Body of pancreas (tissue), 4 donors: Measurements from ENCODE around the gene LPIN3. TPM values are rescaled to one million over a fixed set of nuclear protein-coding genes. Genes with fewer than 3 reads are reported as not detected.

Experiments
- ATAC-seq: fragments of 150-250 bp; one replicate; pipeline ENCODE4 v1.9.1; 2016
- DNase-seq, 4 donors: peaks; one replicate each; pipeline ENCODE4 v3.0.0-alpha.2; 2019
- H3K27ac ChIP-seq, 4 donors: fragments of 200-600 bp; sonication (generic); 1 replicate in 3 of 4; 2 replicates in 1 of 4; pipeline versions ENCODE4 v1.5.1 to v1.6.1; 2016 to 2019; ENCODE audit warnings: mild to moderate bottlenecking in 1 of 4, mixed read lengths in 1 of 4, moderate library complexity in 1 of 4
- H3K27me3 ChIP-seq, 2 donors: fragments of 200-600 bp; sonication (generic); one replicate each; pipeline ENCODE4 v1.6.0; 2016; ENCODE audit warnings: mild to moderate bottlenecking in 1 of 2
- H3K36me3 ChIP-seq, 2 donors: fragments of 200-600 bp; sonication (generic); replicated peaks in 1 of 2; 2 replicates each; pipeline ENCODE4 v1.5.1; 2016; ENCODE audit warnings: low read depth in 2 of 2; ENCODE audit not compliant: insufficient read depth in 1 of 2
- H3K4me1 ChIP-seq: fragments of 200-600 bp; sonication (generic); one replicate; pipeline ENCODE4 v1.6.0; 2016
- H3K4me3 ChIP-seq, 2 donors: fragments of 200-600 bp; sonication (generic); 1 replicate in 1 of 2; 2 replicates in 1 of 2; pipeline ENCODE4 v1.5.1; 2016 to 2019
- H3K9me3 ChIP-seq, 3 donors: fragments of 200-600 bp; sonication (generic); 1 replicate in 2 of 3; 2 replicates in 1 of 3; pipeline ENCODE4 v1.5.1; 2016
- CTCF ChIP-seq, 7 experiments: fragments of 450-650 bp in 4 of 7; fragments of 200-600 bp in 3 of 7; sonication (generic) in 3 of 7; IDR thresholded peaks; one replicate each; pipeline ENCODE4 v1.5.1; 2016 to 2019; ENCODE audit warnings: antibody characterized with exemption in 7 of 7
- POLR2A ChIP-seq, 3 donors: fragments of 450-650 bp; IDR thresholded peaks; one replicate each; pipeline ENCODE4 v1.6.1; 2016; ENCODE audit warnings: antibody characterized with exemption in 3 of 3, mild to moderate bottlenecking in 2 of 3
- WGBS, 2 donors: methylation state at CpG; one replicate each; pipeline ENCODE4 v1.1.5; 2017; 5-methylcytosine and 5-hydroxymethylcytosine counted together
- intact Hi-C: fragments of 100-400 bp; cut with DNase I; formaldehyde crosslinking; loops from one replicate; pipeline ENCODE4 v1.15.1; 2023
- total RNA-seq, 2 donors: library from RNA; depleted of rRNA; stranded (reverse); fragments of >200 nt; gene quantifications; one replicate each; pipeline ENCODE4 v1.1.0, GENCODE V29; 2016

Gene LPIN3
- total RNA-seq, 2 donors from 2014 or later = 11.9 to 50.1 TPM

- no peak overlapping the region for H3K27ac ChIP-seq
- no peaks in the 10 kb centered on the region for H3K27me3 ChIP-seq
- TF ChIP-seq POLR2A (IDR thresholded peaks at IDR 0.05) = no peak
- TF ChIP-seq CTCF (IDR thresholded peaks at IDR 0.05) = no peak
- DNase-seq = no peak
- intact Hi-C loops = no loop called here
- peaks cover 0 to 8% of the 10 kb centered on the region in 2 donors for H3K36me3 ChIP-seq
- H3K4me1 ChIP-seq = peaks cover 10% of the 10 kb centered on the region
- no peak overlapping the region for H3K4me3 ChIP-seq
- ATAC-seq = no peak
- 74 to 77% methylated on average over 7 of the region's 7 CpGs for WGBS, 2 donors
- H3K9me3 ChIP-seq = no peaks in the 10 kb centered on the region
These were observed 18.1 kb downstream of the LPIN3 start for GRCh38 chr20:41358717-41359116.

DNA sequence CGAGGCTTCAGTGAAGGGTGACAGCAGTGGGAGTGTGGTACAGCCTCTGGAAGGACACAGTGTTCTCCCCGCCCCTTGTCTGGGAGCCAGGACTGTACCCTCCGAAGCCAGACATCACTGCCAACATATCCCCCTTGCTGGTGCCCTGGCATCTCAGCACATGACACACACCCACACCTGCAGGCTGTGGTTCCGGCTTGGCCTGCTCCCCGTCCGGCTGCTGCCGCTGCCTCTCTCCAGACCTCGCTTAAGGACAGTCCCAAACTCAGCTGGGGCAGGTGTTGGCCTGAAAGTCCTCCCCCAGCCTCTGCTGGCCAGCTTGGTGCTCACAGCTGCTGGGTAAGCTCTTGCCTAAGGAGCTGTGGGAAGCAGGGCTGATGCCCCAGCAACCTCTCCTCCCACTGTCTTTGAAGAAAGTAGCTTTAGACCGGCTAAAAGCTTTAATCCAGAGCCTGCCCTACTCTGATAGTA, 19.0 kb downstream of the LPIN3 start:
- peaks cover 0 to 8% of the 10 kb centered on the region in 2 donors for H3K36me3 ChIP-seq
- peaks cover 10% of the 10 kb centered on the region for H3K4me1 ChIP-seq
- no peak for ATAC-seq
- H3K4me3 ChIP-seq = no peak overlapping the region
- WGBS, 2 donors = 65 to 92% methylated on average over 3 to 9 of the region's 9 CpGs
- H3K27ac ChIP-seq = no peak overlapping the region
- intact Hi-C loops = no loop called here
- no peaks in the 10 kb centered on the region for H3K27me3 ChIP-seq
- DNase-seq = no peak
- H3K9me3 ChIP-seq = no peaks in the 10 kb centered on the region
- TF ChIP-seq CTCF (IDR thresholded peaks at IDR 0.05) = no peak
- no peak for TF ChIP-seq POLR2A (IDR thresholded peaks at IDR 0.05)

- H3K27ac ChIP-seq = no peak overlapping the region
- TF ChIP-seq POLR2A (IDR thresholded peaks at IDR 0.05) (no peak), CTCF (IDR thresholded peaks at IDR 0.05) (no peak)
- ATAC-seq (no peak), DNase-seq (no peak)
- 89 to 90% methylated on average over 2 to 22 of the region's 22 CpGs for WGBS, 2 donors
- H3K36me3 ChIP-seq = peaks cover 0 to 8% of the 10 kb centered on the region in 2 donors
- peaks cover 15% of the 10 kb centered on the region for H3K4me1 ChIP-seq
- H3K27me3 ChIP-seq = peaks cover 0 to 9% of the 10 kb centered on the region in 2 donors
- no peak overlapping the region for H3K4me3 ChIP-seq
- H3K9me3 ChIP-seq = no peaks in the 10 kb centered on the region
- intact Hi-C loops = no loop called here
These were observed 20.5 kb downstream of the LPIN3 start for GRCh38 chr20:41360831-41361756.

- intact Hi-C loops = no loop called here
- Histone ChIP-seq H3K9me3 (no peaks in the 10 kb centered on the region), H3K36me3 (peaks cover 0 to 4% of the 10 kb centered on the region in 2 donors), H3K4me3 (no peak overlapping the region), H3K27me3 (peaks cover 0 to 11% of the 10 kb centered on the region in 2 donors), H3K4me1 (peaks cover 19% of the 10 kb centered on the region), H3K27ac (no peak overlapping the region)
- TF ChIP-seq CTCF (IDR thresholded peaks at IDR 0.05) (no peak), POLR2A (IDR thresholded peaks at IDR 0.05) (no peak)
- WGBS, 2 donors = 44 to 56% methylated on average over 11 to 40 of the region's 45 CpGs
- DNase-seq = peak in 3 of 4 donors; percentile 32 to 68 (median 65)
- ATAC-seq = no peak
These were observed 21.4 kb downstream of the LPIN3 start for GRCh38 chr20:41361757-41362747.
